Left lung (tissue), 10 donors: ENCODE data around the gene CHRM4. TPM values are rescaled to one million over a fixed set of nuclear protein-coding genes. Genes with fewer than 3 reads are reported as not detected.

Source experiments
- ATAC-seq: fragments of 200-7000 bp; cut with Tn5 transposase; one replicate; pipeline ENCODE4 v1.9.1; 2020; ENCODE audit warnings: moderate library complexity
- DNase-seq, 4 donors: peaks; one replicate each; pipeline ENCODE4 v3.0.0-alpha.2; 2013 to 2020
- H3K27ac ChIP-seq, 2 donors: fragments of 200-600 bp; sonication (generic) in 1 of 2; one replicate each; pipeline versions ENCODE4 v1.5.0 to v1.8.0; 2020 to 2021
- H3K27me3 ChIP-seq, 2 donors: fragments of 200-600 bp; sonication (generic) in 1 of 2; one replicate each; pipeline versions ENCODE4 v1.5.0 to v1.8.0; 2020 to 2021
- H3K36me3 ChIP-seq, 2 donors: fragments of 200-600 bp; sonication (generic) in 1 of 2; one replicate each; pipeline versions ENCODE4 v1.5.0 to v1.8.0; 2020 to 2021
- H3K4me1 ChIP-seq, 2 donors: fragments of 200-600 bp; one replicate each; pipeline ENCODE4 v1.8.0; 2021
- H3K4me3 ChIP-seq, 2 donors: fragments of 200-600 bp; sonication (generic) in 1 of 2; one replicate each; pipeline versions ENCODE4 v1.5.0 to v1.8.0; 2020 to 2021; ENCODE audit warnings: mild to moderate bottlenecking in 1 of 2
- H3K9me3 ChIP-seq, 2 donors: fragments of 200-600 bp; sonication (generic) in 1 of 2; one replicate each; pipeline versions ENCODE4 v1.5.0 to v1.8.0; 2020 to 2021
- CTCF ChIP-seq, 2 donors: fragments of 200-600 bp; sonication (generic) in 1 of 2; IDR thresholded peaks; one replicate each; pipeline versions ENCODE4 v1.5.0 to v1.8.0; 2021; ENCODE audit warnings: antibody characterized with exemption in 2 of 2
- intact Hi-C, 2 donors: fragments of 100-400 bp; cut with DNase I; formaldehyde crosslinking; loops; one replicate each; pipeline versions ENCODE4 v1.11.2 to v1.14.2; 2022
- polyA plus RNA-seq, 6 donors: library from polyadenylated mRNA; unstranded; fragments of 120-200 nt; gene quantifications; one replicate each; pipeline ENCODE4 v1.2.1, GENCODE V29; 2013; ENCODE audit not compliant: insufficient read length in 6 of 6
- total RNA-seq, 2 donors: library from RNA; stranded (reverse); fragmentation: NEBNext Ultra II Directional; extraction: Animal tissue kit (Norgen Biotek cat#: 25700); gene quantifications; one replicate each; pipeline ENCODE4 v1.2.1, GENCODE V29; 2021
- donor health status: DM: no; HTN: yes; CAD: no.
- donor health status: DM: no; HTN: no; CAD: no.

The CHRM4 gene
- total and polyA plus RNA-seq, 8 donors = 0.10 to 0.21 (median 0.14) TPM; not detected in 3

GRCh38 chr11:46386674-46387073 lies 4.9 kb downstream of the CHRM4 start:
- DNase-seq = no peak
- no peak for TF ChIP-seq CTCF (IDR thresholded peaks at IDR 0.05)
- no peak for ATAC-seq
- H3K4me1 ChIP-seq = peaks cover 19 to 41% of the 10 kb centered on the region in 2 donors
- H3K4me3 ChIP-seq = no peak overlapping the region
- no peak overlapping the region for H3K27ac ChIP-seq
- H3K9me3 ChIP-seq = no peaks in the 10 kb centered on the region
- H3K27me3 ChIP-seq = peaks cover 41 to 88% of the 10 kb centered on the region in 2 donors
- no peaks in the 10 kb centered on the region for H3K36me3 ChIP-seq
- intact Hi-C loops = loop anchor here in 1 of 2 donors (5.0 kb wide), 1 partner anchor 151 kb away; no protein-coding TSS in a partner anchor

- peaks cover 37 to 88% of the 10 kb centered on the region in 2 donors for H3K27me3 ChIP-seq
- H3K9me3 ChIP-seq = no peaks in the 10 kb centered on the region
- no peaks in the 10 kb centered on the region for H3K36me3 ChIP-seq
- H3K4me3 ChIP-seq = no peak overlapping the region
- ATAC-seq (no peak), DNase-seq (no peak)
- TF ChIP-seq CTCF (IDR thresholded peaks at IDR 0.05) = no peak
- intact Hi-C loops = loop anchor here in 1 of 2 donors (5.0 kb wide), 1 partner anchor 151 kb away; no protein-coding TSS in a partner anchor
- no peak overlapping the region for H3K27ac ChIP-seq
- H3K4me1 ChIP-seq = peaks cover 19 to 37% of the 10 kb centered on the region in 2 donors
These were observed 5.5 kb downstream of the CHRM4 start for GRCh38 chr11:46386005-46386578.

GRCh38 chr11:46385169-46386004 lies 6.2 kb downstream of the CHRM4 start:
- Histone ChIP-seq H3K27me3 (peaks cover 30 to 85% of the 10 kb centered on the region in 2 donors), H3K9me3 (no peaks in the 10 kb centered on the region), H3K27ac (no peak overlapping the region), H3K36me3 (no peaks in the 10 kb centered on the region), H3K4me1 (peaks cover 17 to 32% of the 10 kb centered on the region in 2 donors), H3K4me3 (no peak overlapping the region)
- intact Hi-C loops = loop anchor here in 1 of 2 donors (5.0 kb wide), 1 partner anchor 152 kb away; no protein-coding TSS in a partner anchor
- ATAC-seq (no peak), DNase-seq (no peak)
- TF ChIP-seq CTCF (IDR thresholded peaks at IDR 0.05) = no peak

GRCh38 chr11:46383974-46384701 lies 7.4 kb downstream of the CHRM4 start:
- intact Hi-C loops = no loop called here
- Histone ChIP-seq H3K9me3 (no peaks in the 10 kb centered on the region), H3K27me3 (peaks cover 17 to 72% of the 10 kb centered on the region in 2 donors), H3K4me3 (no peak overlapping the region), H3K4me1 (peaks cover 6 to 32% of the 10 kb centered on the region in 2 donors), H3K27ac (no peak overlapping the region), H3K36me3 (no peaks in the 10 kb centered on the region)
- ATAC-seq (no peak), DNase-seq (no peak)
- TF ChIP-seq CTCF (IDR thresholded peaks at IDR 0.05) = no peak
